ENCODE data around the gene ZNF879.
A peak's percentile ranks its signal among the peaks of the same experiment; 100 is the strongest.

The ZNF879 gene

DNA sequence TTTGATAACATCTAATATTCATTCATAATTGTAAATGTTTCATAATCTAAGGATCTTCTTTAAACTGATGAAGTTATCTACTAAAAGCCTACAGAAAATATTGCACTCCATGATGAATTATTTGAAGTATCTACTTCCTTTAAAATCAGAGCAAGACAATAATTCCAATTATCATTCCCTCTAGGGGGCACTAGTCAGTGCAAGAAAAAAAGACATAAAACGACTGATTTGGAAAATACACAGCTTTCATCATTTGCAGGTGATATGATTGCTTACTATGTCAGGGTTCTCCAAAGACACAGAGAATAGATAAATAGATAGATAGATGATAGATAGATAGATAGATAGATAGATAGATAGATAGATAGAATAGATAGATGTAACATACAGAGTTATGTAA lies 14.9 kb upstream of the ZNF879 start:
- DNase-seq (ENCODE audit: low read depth), result no peak

DNA sequence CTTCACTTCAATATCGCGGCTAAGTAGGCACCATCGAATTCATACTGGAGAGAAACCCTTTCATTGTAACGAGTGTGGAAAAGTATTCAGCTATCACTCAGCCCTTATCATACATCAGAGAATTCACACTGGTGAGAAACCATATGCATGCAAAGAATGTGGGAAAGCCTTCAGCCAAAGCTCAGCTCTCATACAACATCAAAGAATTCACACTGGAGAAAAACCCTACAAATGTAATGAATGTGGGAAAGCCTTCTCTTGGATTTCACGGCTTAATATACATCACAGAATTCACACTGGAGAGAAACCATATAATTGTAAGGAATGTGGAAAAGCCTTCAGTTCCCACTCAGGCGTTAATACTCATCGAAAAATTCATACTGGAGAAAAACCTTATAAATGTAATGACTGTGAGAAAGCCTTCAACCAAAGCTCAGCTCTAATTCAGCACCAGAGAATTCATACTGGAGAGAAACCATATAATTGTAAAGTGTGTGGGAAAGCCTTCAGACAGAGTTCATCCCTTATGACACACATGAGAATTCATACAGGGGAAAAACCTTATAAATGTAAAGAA lies 9.5 kb downstream of the ZNF879 start:
- DNase-seq (ENCODE audit: low read depth), result no peak

DNA sequence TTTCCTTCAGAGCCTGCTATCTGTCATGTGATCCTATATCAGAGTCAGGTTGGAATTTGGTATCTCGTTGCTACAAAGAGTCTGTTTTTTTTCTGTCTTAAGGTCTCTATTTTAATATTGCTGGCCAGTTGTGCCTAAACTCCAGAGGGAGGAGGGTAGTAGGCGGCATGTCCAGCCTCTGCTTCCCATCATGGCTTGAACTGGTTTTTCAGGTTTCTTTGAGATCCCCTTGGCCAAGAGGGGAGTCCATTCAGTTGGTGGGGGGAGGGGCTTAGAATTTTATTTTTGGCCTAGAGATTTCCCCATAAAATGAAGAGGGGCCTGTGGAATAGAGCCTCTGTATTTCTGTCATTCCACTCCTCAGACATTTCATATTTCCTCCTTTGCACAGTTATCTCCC lies 21.2 kb downstream of the ZNF879 start:
- no peak for DNase-seq (ENCODE audit: low read depth)

DNA sequence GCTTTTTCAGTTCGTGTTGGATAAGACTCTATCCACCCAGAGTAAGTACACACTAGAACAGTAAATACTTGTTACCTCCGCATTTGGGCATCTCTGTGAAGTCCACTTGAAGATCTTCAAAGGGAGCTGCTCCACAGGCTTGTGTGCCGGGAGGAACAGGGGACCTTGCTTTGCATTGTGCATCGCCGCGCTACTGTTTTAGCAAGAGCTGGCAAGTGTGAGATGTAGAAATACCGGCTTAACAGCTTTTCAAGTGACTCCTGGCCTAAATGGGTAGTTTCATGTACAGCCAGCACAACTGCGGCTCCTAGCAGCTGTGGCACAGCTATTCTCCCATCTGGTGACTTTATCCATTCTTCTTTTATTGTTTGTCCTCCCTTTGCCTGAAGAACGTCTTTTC lies 28.2 kb downstream of the ZNF879 start:
- no peak for DNase-seq (ENCODE audit: low read depth)

DNA sequence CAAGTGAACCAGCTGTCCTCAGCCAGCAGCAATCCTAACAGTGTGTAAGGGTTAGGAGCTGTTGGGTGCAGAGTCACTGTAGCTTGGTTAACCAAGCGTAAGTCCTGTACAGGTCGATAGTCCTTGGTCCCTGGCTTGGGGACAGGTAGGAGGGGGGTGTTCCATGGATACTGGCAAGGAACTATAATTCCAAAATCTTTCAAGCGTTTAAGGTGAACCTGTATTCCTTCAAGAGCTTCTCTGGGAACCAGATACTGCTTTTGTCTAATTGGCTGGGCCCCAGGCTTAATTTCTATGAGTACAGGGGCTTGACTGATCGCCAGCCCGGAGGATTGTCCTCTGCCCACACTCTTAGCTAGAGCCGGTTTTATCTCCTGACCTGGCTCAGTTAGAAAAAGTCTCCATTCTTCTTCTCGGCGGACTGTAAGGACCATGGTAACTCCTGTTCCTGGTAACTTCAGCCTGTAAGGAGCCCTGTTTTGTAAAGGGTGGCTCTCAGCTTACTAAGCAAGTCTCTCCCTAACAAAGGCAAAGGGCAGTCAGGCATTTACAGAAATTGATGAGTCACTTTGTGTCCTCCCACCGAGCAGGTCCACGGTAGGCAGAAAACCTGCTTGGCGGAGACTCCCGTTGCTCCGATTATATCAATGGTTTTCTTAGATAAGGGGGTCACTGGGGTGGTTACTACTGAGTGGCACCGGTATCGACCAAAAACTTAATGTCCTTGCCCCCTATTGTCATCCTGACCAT lies 30.6 kb downstream of the ZNF879 start:
- no peak for DNase-seq (ENCODE audit: low read depth)

DNA sequence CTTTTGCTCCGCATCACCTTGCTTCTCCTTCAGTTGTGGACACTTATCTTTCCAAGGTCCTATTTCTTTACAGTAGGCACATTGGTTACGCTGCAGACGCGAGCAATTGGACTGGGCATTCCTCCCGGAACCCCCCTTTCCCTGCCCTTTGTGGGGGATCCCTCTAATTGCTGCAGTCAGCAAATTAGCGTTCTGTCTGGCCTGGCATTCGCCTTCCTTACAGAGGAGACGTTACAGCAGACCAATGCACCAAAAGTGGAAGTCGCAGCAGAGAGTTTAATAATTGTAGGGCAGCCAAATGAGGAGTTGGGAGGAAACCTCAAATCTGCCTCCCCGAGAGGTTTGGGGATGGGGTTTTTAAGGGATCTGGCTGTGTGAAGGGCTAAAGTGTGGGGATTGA lies 31.3 kb downstream of the ZNF879 start:
- DNase-seq (ENCODE audit: low read depth), result no peak

DNA sequence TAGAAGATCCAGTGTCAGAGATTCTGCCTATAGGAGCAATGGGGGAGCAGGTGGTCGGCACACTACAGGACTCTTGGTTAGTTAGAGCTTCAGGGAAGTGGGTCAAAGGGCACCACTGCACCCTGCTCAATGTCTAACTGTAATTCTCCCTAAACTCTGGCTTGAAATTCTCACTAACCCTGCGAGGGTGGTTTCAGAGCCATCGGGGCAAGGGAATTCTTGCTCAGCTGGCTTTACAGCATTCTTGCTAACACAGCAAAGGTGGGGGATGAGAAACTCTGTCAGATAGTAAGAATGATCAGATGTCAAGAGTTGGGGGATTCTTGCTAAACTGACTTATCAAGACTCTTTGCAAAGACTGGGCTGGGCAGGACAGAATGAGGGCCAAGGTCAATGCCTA lies 31.8 kb downstream of the ZNF879 start:
- DNase-seq (ENCODE audit: low read depth), result no peak

DNA sequence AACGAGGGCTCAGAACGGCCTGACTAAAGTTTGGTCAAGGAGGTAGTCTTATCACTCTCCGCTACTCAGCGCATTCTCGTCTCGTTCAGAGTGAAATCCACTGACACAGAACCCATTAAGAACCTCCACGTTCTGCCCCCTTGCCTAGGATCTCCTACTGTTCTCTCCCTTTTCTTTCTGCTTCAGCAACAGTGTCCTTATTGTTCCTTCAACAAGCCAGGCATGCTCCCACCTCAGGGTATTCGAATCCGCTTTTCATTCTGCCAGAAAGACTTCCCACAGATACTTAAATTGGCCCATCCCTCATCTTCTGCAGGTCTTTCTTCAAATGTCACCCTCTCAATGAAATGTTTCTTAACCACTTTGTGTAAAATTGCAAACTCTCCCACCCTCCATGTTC lies 32.2 kb downstream of the ZNF879 start:
- DNase-seq (ENCODE audit: low read depth), result no peak

DNA sequence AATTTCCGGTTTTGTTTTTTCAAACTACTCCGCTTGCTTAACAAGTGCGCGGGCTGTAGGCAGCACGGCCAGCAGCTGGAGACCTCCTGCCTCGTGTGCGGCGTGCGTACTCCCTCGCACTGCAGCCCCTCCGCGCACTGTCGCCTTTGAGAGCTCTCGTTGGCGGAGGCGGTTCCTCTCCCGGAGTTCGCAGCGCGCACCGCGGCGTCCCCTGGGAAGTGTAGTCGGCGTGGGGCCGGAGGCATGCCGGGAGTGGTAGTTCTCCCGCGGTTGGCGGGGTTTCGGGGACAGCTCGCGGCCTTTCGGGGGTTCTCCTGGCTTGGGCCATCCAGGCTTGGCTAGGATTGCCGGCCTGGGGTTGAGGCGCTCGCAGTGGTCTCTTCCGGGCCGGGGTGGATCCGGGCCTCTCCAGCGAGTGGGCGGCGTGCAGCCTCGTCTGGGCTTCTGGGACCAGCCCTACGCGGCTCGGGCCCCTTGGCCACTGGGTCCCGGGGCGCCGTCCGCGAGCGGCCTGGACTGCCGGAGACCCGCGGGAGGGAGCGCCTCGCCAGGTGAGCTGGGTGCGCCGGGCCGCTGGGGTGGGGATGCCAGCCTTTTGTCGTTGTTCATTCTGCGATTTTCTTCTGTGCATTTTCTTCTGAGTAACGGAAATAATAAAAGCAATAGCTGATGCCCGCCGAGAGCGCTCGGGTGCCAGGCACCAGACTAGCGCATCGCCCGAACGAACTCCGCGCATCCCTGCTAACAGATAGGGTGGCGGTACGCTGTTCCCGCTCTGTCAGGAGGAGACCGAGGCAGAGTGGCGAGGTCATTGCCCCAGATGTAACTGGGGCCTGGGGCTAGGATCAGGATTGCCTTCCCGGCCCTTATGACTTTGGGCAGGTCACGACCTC lies 36.8 kb downstream of the ZNF879 start, which contains the start of gene ZNF354C:
Gene ZNF354C, plus strand, starts transcription at position 258 of the 893 bp plus-strand sequence. CDS start 1,696 bp downstream, outside the sequence.
- peak; percentile 71 for DNase-seq (ENCODE audit: low read depth)

DNA sequence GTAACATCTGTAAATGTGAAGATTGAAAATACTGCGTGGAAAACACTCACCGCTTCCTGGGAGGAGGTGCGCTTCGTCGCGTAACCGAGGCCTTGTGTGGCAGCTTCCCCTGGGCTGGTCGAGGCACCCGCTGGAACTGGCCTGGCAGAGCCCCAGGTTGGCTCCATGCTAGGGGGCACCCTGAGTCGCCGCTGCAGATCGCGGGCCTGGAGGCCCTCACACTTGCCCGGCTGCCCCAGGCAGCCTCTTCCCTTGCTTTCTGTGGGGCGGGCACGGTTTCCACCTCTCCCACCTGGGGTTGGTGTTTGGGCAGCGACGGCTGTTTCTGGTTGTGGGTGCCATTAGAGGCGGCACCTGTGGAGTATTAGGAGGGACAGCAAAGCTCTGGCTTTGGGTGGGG lies 37.4 kb downstream of the ZNF879 start:
- DNase-seq (ENCODE audit: low read depth), result no peak

DNA sequence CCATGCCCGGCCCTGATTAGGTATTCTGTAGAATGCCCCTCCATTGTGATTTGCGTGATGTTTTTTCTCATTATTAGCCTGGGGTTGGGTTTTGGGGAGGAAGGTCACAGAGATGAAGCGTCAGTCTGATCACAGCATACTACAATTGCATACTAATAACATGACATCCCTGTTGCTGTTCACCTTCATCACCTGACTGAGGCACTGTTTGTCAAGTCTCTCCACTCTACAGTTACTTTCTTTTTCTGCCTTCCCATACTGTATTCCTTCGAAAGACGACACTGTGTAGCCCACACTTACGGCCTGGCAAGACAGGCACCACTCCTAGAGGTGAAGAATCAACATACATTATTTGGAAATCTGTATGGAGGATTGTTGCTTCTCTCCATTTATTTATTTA lies 42.1 kb downstream of the ZNF879 start:
- DNase-seq (ENCODE audit: low read depth), result no peak

DNA sequence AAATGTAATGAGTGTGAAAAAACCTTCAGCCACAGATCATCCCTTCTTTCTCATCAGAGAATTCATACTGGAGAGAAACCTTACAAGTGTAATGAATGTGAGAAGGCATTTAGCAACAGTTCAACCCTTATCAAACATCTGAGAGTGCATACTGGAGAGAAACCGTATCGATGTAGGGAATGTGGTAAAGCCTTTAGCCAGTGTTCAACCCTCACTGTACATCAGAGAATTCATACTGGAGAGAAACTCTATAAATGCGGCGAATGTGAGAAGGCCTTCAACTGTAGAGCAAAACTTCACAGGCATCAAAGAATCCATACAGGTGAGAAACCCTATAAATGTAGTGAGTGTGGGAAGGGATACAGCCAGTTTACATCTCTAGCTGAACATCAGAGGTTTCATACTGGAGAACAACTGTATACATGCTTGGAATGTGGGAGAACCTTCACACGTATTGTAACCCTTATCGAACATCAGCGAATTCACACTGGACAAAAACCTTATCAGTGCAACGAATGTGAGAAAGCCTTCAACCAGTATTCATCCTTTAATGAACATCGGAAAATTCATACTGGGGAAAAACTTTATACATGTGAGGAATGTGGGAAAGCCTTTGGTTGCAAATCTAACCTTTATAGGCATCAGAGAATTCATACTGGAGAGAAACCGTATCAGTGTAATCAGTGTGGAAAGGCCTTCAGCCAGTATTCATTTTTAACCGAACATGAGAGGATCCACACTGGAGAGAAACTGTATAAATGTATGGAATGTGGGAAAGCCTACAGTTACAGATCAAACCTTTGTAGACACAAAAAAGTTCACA lies 55.8 kb downstream of the ZNF879 start:
- DNase-seq (ENCODE audit: low read depth), result no peak

DNA sequence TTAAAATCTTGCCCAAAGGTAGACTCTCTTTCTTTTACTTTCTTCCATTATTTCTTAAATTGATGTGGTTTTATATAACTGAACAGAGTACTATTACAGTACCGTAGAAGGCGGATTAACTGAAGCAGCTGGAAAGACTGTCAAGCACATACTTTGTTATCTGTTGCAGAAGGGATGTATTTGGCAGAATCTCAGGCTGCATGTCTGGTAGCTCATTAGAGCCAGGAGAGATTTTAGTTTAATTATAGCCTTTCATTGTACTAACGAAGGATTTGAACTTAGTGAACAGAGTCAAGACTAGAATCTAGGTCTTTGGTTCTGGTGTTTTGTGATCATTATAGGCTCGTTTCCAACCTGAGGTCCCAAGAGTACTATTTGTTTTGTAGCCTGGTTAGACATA lies 57.1 kb downstream of the ZNF879 start:
- no peak for DNase-seq (ENCODE audit: low read depth)
